ENCODE results near the gene YIPF1.

DNA sequence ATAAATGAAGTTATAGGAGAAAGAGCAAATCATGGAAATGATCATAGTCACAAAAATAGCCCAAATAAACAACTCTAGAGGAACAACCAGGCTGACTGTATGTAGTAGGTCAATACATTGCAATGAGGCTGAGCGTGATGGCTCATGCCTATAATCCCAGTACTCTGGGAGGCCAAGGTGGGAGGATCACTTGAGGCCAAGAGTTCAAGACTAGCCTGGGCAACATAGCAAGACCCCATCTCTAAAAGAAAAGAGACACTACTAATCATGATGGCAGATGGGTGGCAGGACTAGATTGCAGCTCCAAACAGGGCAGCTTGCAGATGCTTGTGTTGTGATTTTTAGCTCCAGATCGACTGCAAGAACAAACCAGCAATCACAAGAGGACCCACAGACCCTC is 79.1 kb downstream of the YIPF1 start:
- TF ChIP-seq, protein P1, sequence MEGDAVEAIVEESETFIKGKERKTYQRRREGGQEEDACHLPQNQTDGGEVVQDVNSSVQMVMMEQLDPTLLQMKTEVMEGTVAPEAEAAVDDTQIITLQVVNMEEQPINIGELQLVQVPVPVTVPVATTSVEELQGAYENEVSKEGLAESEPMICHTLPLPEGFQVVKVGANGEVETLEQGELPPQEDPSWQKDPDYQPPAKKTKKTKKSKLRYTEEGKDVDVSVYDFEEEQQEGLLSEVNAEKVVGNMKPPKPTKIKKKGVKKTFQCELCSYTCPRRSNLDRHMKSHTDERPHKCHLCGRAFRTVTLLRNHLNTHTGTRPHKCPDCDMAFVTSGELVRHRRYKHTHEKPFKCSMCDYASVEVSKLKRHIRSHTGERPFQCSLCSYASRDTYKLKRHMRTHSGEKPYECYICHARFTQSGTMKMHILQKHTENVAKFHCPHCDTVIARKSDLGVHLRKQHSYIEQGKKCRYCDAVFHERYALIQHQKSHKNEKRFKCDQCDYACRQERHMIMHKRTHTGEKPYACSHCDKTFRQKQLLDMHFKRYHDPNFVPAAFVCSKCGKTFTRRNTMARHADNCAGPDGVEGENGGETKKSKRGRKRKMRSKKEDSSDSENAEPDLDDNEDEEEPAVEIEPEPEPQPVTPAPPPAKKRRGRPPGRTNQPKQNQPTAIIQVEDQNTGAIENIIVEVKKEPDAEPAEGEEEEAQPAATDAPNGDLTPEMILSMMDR (IDR thresholded peaks at IDR 0.05), result no peak
- TF ChIP-seq POLR2A (IDR thresholded peaks at IDR 0.05), result no peak
